Karpas-422 (cell line): ENCODE results near the gene ASF1B. TPM values are rescaled to one million over a fixed set of nuclear protein-coding genes. Genes with fewer than 3 reads are reported as not detected.

Experiments used
- DNase-seq: peaks from one replicate; pipeline ENCODE4 v3.0.0-alpha.2; 2015
- H2AFZ ChIP-seq: fragments of 200-600 bp; sonication (generic); 2 replicates; pipeline ENCODE4 v1.6.1; 2014; ENCODE audit warnings: antibody characterized with exemption, low read length, mixed read lengths
- H3K27ac ChIP-seq: fragments of 200-600 bp; sonication (generic); 2 replicates; pipeline ENCODE4 v1.5.1; 2014; ENCODE audit warnings: mild to moderate bottlenecking, low read length, moderate library complexity
- H3K27me3 ChIP-seq: fragments of 200-600 bp; sonication (generic); 2 replicates; pipeline ENCODE4 v1.6.1; 2014; ENCODE audit warnings: low read length, mixed read lengths
- H3K36me3 ChIP-seq: fragments of 200-600 bp; sonication (generic); 2 replicates; pipeline ENCODE4 v1.6.1; 2014; ENCODE audit warnings: low read length, mixed read lengths; ENCODE audit not compliant: insufficient read depth
- H3K4me1 ChIP-seq: fragments of 200-600 bp; sonication (generic); 2 replicates; pipeline ENCODE4 v1.6.1; 2014; ENCODE audit warnings: mild to moderate bottlenecking, low read length, mixed read lengths
- H3K4me2 ChIP-seq: fragments of 200-600 bp; sonication (generic); 2 replicates; pipeline ENCODE4 v1.6.1; 2014; ENCODE audit warnings: low read length, low read depth, mild to moderate bottlenecking; ENCODE audit not compliant: poor library complexity, severe bottlenecking
- H3K4me3 ChIP-seq: fragments of 200-600 bp; sonication (generic); 2 replicates; pipeline ENCODE4 v1.5.1; 2014; ENCODE audit warnings: mild to moderate bottlenecking, antibody characterized with exemption, low read length, mixed read lengths
- H3K79me2 ChIP-seq: fragments of 200-600 bp; sonication (generic); 2 replicates; pipeline ENCODE4 v1.6.1; 2014; ENCODE audit warnings: mild to moderate bottlenecking, low read length, mixed read lengths
- H3K9ac ChIP-seq: fragments of 200-600 bp; sonication (generic); 2 replicates; pipeline ENCODE4 v1.6.0; 2014; ENCODE audit warnings: low read length
- H3K9me2 ChIP-seq: fragments of 200-600 bp; sonication (generic), shearing (Covaris generic); replicated peaks from 2 replicates; pipeline ENCODE4 v1.6.0; 2014; ENCODE audit warnings: mild to moderate bottlenecking, low read length, moderate library complexity; ENCODE audit not compliant: insufficient read depth
- H3K9me3 ChIP-seq: fragments of 300-700, 200-600 bp; sonication (generic); 2 replicates; pipeline ENCODE4 v1.6.1; 2014; ENCODE audit warnings: low read length, mixed read lengths
- H4K20me1 ChIP-seq: fragments of 200-600 bp; sonication (generic); 2 replicates; pipeline ENCODE4 v1.6.1; 2014; ENCODE audit warnings: mild to moderate bottlenecking, antibody characterized with exemption, low read length, low read depth; ENCODE audit not compliant: insufficient read depth
- total RNA-seq: library from RNA; depleted of rRNA; stranded (reverse); fragments of >200 nt; shearing (Covaris generic); gene quantifications from 2 replicates; pipeline ENCODE4 v1.2.3, GENCODE V29; 2014; ENCODE audit warnings: low replicate concordance

ASF1B gene
- total RNA-seq, 1 experiment from 2014 or later: 34.9 TPM

GRCh38 chr19:14119644-14120496 lies 16.5 kb downstream of the ASF1B start:
- no peak overlapping the region for H3K4me3 ChIP-seq
- peaks cover 20% of the 10 kb centered on the region for H3K79me2 ChIP-seq
- H3K4me2 ChIP-seq: peak overlapping the region; percentile 90
- H3K27ac ChIP-seq: peak overlapping the region; percentile 10; the same call in 1 of the 2 replicates
- H3K9ac ChIP-seq: peak overlapping the region; percentile 21; the same call in 1 of the 2 replicates
- 0 out of 2 replicates have a peak, but pooled peaks cover 4% of the 10 kb centered on the region for H4K20me1 ChIP-seq
- no peaks in the 10 kb centered on the region for H3K9me2 ChIP-seq
- peaks cover 29% of the 10 kb centered on the region for H3K4me1 ChIP-seq
- peak; percentile 41 for DNase-seq
- peaks cover 6% of the 10 kb centered on the region; the same call in 1 of the 2 replicates for H3K36me3 ChIP-seq
- H3K27me3 ChIP-seq: no peaks in the 10 kb centered on the region
- H3K9me3 ChIP-seq: no peaks in the 10 kb centered on the region
- H2AFZ ChIP-seq: no peak overlapping the region

GRCh38 chr19:14119146-14119545 lies 17.2 kb downstream of the ASF1B start:
- Histone ChIP-seq H3K9me2 (no peaks in the 10 kb centered on the region), H2AFZ (no peak overlapping the region), H3K4me2 (peak overlapping the region; percentile 90), H3K9me3 (no peaks in the 10 kb centered on the region), H4K20me1 (0 out of 2 replicates have a peak, but pooled peaks cover 4% of the 10 kb centered on the region), H3K79me2 (peaks cover 21% of the 10 kb centered on the region), H3K27me3 (no peaks in the 10 kb centered on the region), H3K9ac (peak overlapping the region; percentile 84), H3K4me3 (peak overlapping the region; percentile 86; the same call in 1 of the 2 replicates), H3K27ac (peak overlapping the region; percentile 10; the same call in 1 of the 2 replicates), H3K36me3 (no peaks in the 10 kb centered on the region; the same call in 1 of the 2 replicates), H3K4me1 (peaks cover 29% of the 10 kb centered on the region)
- no peak for DNase-seq

- Histone ChIP-seq H3K27ac (no peak overlapping the region), H3K4me3 (peak overlapping the region; percentile 86), H3K9me3 (no peaks in the 10 kb centered on the region), H3K79me2 (peaks cover 28% of the 10 kb centered on the region), H4K20me1 (0 out of 2 replicates have a peak, but pooled peaks cover 4% of the 10 kb centered on the region), H3K27me3 (no peaks in the 10 kb centered on the region), H2AFZ (no peak overlapping the region), H3K36me3 (no peaks in the 10 kb centered on the region; the same call in 1 of the 2 replicates), H3K4me1 (peaks cover 35% of the 10 kb centered on the region), H3K4me2 (peak overlapping the region; percentile 90), H3K9ac (peak overlapping the region; percentile 84), H3K9me2 (no peaks in the 10 kb centered on the region)
- peak; percentile 50 for DNase-seq
Observed at GRCh38 chr19:14118165-14119051, 18.0 kb downstream of the ASF1B start.

- Histone ChIP-seq H2AFZ (no peak within 1 kb of the TSS), H3K4me1 (peaks cover 40% of the 10 kb centered on the region), H3K4me3 (peak within 1 kb of the TSS; percentile 96)
Observed at GRCh38 chr19:14117668-14118164, 18.7 kb downstream of the ASF1B start, which contains the start of gene PRKACA. TSS of gene PRKACA (minus strand) at chr19:14117762. CDS start at chr19:14117547, 215 bp downstream.

GRCh38 chr19:14116918-14117578 lies 19.3 kb downstream of the ASF1B start:
- Histone ChIP-seq H2AFZ (no peak overlapping the region), H3K4me3 (peak overlapping the region; percentile 96), H3K4me1 (peaks cover 40% of the 10 kb centered on the region), H3K9me3 (no peaks in the 10 kb centered on the region), H3K79me2 (peaks cover 40% of the 10 kb centered on the region), H3K36me3 (no peaks in the 10 kb centered on the region; the same call in 1 of the 2 replicates), H3K27me3 (no peaks in the 10 kb centered on the region), H3K9ac (peak overlapping the region; percentile 89), H3K9me2 (no peaks in the 10 kb centered on the region), H3K27ac (no peak overlapping the region), H4K20me1 (0 out of 2 replicates have a peak, but pooled peaks cover 4% of the 10 kb centered on the region), H3K4me2 (peak overlapping the region; percentile 96)
- DNase-seq: peak; percentile 52

More at GRCh38 chr19:14117668-14118164, 18.7 kb downstream of the ASF1B start, which contains the start of gene PRKACA:
- no peak within 1 kb of the TSS for H3K27ac ChIP-seq
- H3K79me2 ChIP-seq: peaks cover 35% of the 10 kb centered on the region
- DNase-seq: peak; percentile 99
- peak within 1 kb of the TSS; percentile 96 for H3K4me2 ChIP-seq
- peak within 1 kb of the TSS; percentile 89 for H3K9ac ChIP-seq
- H3K27me3 ChIP-seq: no peaks in the 10 kb centered on the region
- 0 out of 2 replicates have a peak, but pooled peaks cover 4% of the 10 kb centered on the region for H4K20me1 ChIP-seq
- H3K36me3 ChIP-seq: no peaks in the 10 kb centered on the region; the same call in 1 of the 2 replicates
- H3K9me2 ChIP-seq: no peaks in the 10 kb centered on the region
- no peaks in the 10 kb centered on the region for H3K9me3 ChIP-seq

- H3K27me3 ChIP-seq: no peaks in the 10 kb centered on the region
- peaks cover 40% of the 10 kb centered on the region for H3K4me1 ChIP-seq
- no peaks in the 10 kb centered on the region for H3K9me3 ChIP-seq
- no peaks in the 10 kb centered on the region for H3K9me2 ChIP-seq
- peak overlapping the region; percentile 89 for H3K9ac ChIP-seq
- H3K4me2 ChIP-seq: peak overlapping the region; percentile 96
- peaks cover 44% of the 10 kb centered on the region for H3K79me2 ChIP-seq
- no peaks in the 10 kb centered on the region; the same call in 1 of the 2 replicates for H3K36me3 ChIP-seq
- H2AFZ ChIP-seq: no peak overlapping the region
- 0 out of 2 replicates have a peak, but pooled peaks cover 4% of the 10 kb centered on the region for H4K20me1 ChIP-seq
- no peak overlapping the region for H3K27ac ChIP-seq
- DNase-seq: peak; percentile 48
- peak overlapping the region; percentile 96 for H3K4me3 ChIP-seq
Observed at GRCh38 chr19:14116525-14116917, 19.9 kb downstream of the ASF1B start.

GRCh38 chr19:14115756-14116155 lies 20.6 kb downstream of the ASF1B start:
- Histone ChIP-seq H3K27me3 (no peaks in the 10 kb centered on the region), H3K9me3 (no peaks in the 10 kb centered on the region), H3K27ac (no peak overlapping the region), H2AFZ (no peak overlapping the region), H3K36me3 (no peaks in the 10 kb centered on the region), H3K9me2 (no peaks in the 10 kb centered on the region), H3K4me1 (peaks cover 40% of the 10 kb centered on the region), H4K20me1 (0 out of 2 replicates have a peak, but pooled peaks cover 4% of the 10 kb centered on the region), H3K79me2 (peaks cover 48% of the 10 kb centered on the region), H3K4me2 (peak overlapping the region; percentile 96), H3K4me3 (peak overlapping the region; percentile 96), H3K9ac (peak overlapping the region; percentile 89)
- peak; percentile 32 for DNase-seq
